GM18951 (cell line): ENCODE results near the gene DMD.
"Not testable (repeated sequence)": the region's sequence is repeated elsewhere in the genome, so short reads cannot be mapped to it uniquely, and the experiment has no call there.

ENCODE experiments used
- POLR2A ChIP-seq: IDR thresholded peaks from 4 replicates; pipeline ENCODE4 v1.6.1; 2011; ENCODE audit warnings: mild to moderate bottlenecking; ENCODE audit not compliant: insufficient read length, insufficient read depth; ENCODE audit errors: extremely low read depth
- in situ Hi-C: fragments of 300-500 bp; cut with MboI; formaldehyde crosslinking; loops from one replicate; pipeline ENCODE4 v1.12.0; 2022; ENCODE audit warnings: low sequenced_read_pairs, mixed read lengths, inconsistent platforms; ENCODE audit not compliant: unreplicated experiment

The DMD gene

DNA sequence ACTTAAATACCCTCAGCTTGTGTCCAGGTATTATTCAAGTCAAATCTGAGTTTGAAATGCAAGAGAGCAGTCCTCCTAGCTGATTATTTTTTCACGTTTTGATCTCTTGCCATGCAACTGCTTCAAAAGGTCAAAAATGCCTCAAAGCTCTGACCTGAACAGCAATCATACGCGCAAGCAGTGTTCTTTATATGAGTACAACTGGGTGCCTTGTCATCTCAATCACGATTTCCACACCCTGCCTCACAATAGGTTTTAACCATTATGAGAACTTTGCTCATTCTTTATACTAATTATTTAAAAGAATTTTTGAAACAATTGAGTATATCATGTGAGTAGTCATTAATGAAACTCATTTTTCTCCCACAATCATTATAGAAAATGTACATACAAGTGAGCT lies 649.1 kb downstream of the DMD start:
- TF ChIP-seq POLR2A = no peak
- in situ Hi-C loops = no loop called here

DNA sequence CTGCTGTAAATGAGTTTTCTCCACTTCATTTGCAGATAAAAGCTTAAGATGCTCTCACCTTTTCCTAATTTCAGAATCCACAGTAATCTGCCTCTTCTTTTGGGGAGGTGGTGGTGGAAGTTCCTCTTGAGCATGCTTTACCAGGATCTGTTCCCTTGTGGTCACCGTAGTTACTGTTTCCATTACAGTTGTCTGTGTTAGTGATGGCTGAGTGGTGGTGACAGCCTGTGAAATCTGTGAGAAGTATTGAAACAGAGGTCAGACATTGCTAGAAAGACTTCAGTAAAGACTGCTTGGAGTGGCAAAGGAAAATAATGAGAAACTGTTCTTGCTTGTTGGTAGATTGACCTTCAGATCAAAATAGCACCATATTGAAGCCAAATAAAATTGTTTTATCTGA lies 666.2 kb downstream of the DMD start:
- in situ Hi-C loops = no loop called here
- TF ChIP-seq POLR2A = no peak

DNA sequence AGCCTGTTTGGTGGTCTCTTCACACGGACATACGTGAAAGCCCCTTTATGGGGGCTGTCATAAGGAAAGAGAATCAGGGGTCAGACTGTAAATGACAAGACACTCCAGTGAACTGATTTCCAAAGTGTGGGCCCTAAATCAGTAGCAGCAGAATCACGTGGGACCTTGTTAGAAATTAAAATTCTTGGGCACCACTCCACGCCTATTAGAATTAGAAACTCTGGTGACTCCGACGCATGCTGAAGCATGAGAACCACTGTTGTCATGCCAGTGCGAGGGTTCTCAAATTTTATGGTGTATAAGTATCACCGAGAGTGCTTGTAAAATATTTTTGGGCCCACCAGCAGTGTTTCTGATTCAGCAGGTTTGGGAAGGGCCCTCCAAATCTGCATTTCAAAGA lies 672.8 kb downstream of the DMD start:
- in situ Hi-C loops = no loop called here
- TF ChIP-seq POLR2A = no peak

DNA sequence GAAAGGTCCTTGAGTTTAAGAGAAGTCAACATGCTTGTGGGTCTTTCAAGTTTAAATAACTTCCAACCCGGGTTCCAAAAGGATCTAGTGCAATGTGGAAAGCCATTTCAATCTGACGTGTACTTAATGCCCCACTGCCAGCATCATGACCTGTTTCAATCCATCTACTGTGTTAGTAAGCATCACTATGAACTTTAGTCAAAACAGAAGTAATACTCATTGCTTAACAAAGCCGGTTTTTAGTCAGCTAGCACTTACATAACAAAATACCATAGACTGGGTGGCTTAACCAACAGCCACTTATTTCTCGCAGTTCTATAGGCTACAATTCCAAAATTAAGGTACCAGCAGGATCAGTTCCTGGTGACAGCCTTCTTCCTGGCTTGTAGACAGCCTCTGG lies 677.5 kb downstream of the DMD start:
- in situ Hi-C loops = no loop called here
- TF ChIP-seq POLR2A = no peak

DNA sequence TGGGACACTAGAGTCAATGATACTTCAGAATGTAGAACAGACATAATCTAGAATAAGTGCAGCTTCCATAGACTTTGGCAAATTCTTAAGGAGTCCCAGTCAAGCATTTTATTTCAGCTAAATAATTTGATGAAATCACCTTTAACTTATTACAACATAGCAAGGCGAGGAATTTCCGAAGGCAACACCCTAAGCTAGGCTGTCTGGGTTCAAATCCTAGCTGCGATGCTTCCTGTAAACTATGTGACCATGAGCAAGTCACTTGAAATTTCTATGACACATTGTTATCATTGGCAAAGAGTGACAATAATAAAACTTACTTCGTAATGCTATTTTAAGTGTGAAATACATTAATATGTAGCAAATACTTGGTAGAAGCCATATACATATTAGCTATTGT lies 679.1 kb downstream of the DMD start:
- in situ Hi-C loops = no loop called here
- no peak for TF ChIP-seq POLR2A

DNA sequence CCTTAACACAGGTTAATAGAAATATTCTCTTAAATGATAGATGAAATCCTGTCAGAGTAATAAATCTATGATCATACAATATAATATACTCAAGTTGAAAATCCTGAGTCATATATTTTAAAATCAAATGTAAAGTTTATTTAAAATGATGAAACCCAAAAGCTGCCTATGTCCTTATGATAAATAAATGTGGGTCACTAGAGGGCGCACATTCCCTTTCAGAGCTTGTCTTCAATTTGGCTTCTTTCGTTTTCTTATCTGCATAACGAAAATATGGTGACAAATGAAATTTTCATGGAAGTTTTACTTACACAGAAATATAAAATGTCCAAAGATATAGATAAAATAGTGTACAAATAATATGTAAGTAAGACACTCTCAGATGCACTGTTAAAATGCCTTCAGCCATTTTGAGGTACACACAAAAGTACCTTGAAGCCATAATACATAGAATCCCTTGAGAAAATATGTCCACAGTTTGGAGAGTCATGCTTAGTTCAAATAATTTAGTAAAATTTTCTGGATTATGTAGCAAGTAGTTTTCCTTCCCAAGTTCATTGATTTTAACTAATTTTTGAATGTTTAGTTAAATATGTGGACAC lies 680.4 kb downstream of the DMD start:
- TF ChIP-seq POLR2A = no peak
- in situ Hi-C loops = no loop called here

DNA sequence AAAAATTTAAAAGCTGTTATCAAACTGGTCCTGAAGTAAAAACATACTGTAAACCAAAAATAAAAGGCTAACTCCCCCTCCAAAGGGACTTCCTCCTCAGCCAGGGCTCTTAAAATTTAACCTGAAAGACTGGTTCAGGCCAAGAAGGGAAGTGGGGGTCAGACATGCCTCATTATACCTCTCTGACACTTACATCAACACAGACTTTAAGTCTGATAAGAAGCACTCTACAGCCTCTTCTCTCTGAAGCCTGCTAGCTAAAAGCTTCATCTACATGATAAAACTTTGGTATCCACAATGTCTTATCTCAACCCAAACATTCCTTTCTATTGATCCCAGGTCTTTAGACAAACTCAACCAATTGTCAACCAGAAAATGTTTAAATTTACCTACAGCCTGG lies 682.9 kb downstream of the DMD start:
- in situ Hi-C loops = not testable (repeated sequence)

DNA sequence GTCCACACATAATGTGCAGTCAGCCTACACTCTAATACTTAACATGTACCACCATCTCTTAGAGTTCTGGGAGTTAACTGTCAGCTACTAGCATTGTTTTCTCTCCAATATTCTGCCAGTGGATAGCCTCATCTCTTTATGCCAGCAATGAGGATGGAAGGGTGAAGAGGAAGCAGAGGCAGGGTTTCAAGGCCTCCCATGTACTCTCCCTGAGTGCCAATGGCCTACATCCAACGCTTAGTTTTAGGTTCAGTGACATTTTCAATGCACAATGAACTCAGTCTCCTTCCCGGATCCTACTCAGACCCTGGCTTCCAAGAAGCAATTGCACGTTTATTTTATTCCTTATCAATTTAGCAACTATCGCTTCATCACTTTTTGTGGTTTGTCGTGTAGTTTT lies 686.1 kb downstream of the DMD start:
- in situ Hi-C loops = no loop called here
- TF ChIP-seq POLR2A = no peak

DNA sequence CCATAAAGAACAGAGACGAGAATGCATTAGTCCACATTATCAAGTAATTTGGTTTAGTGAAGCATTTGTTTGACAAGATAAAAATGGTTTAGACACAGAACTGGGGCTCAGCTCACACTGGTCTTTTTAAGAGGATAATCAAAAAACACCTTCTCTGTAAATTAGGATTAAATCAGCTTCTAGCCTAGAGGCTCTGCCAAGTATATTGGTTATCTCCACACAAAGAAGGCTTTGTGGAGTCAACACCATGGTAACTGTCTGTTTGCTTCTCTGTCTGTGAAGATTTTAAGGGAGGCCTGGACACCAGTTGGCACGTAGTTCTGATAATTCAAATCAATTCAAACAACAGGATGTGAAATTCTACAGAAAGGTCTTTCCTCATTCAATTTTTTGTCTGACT lies 687.0 kb downstream of the DMD start:
- in situ Hi-C loops = no loop called here
- no peak for TF ChIP-seq POLR2A

DNA sequence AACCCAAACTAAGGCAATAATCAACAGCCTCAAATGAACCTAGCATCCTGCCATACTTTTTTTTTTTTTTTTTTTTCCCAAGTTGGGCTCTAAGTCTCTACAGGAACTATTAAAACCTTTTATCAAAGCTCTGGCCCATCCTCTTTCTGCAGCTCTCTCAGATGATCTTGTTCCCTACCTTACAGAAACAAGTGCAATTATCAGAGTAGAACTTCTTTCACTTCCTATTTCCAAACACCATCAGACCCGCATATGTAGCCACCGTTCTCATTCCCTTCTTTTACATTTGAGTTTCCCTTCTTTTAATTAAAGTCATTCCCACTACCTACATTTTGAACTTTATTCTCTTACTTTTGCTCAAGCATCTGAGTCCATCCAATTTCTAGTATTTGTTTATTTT lies 690.6 kb downstream of the DMD start:
- in situ Hi-C loops = no loop called here
- no peak for TF ChIP-seq POLR2A

DNA sequence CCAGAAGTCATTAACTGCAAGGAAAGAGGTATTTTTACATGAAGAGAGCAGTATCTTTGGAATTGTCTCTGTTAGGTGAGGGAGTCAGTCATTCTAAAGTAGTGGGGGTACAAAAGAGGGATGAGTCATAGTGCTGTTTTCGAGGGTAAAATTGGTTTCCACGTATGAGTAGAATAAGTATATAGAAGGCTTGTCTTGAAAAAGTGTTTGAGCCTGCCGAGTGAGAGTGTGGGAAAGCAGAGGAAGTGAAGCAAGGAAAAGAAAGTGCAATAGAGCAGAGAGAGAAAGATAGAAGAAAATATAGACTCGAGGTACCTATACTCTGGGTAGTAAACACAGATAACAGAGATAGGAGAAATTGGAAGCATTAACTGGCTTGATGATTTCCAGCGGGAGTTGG lies 696.4 kb downstream of the DMD start:
- in situ Hi-C loops = no loop called here
- TF ChIP-seq POLR2A = no peak

DNA sequence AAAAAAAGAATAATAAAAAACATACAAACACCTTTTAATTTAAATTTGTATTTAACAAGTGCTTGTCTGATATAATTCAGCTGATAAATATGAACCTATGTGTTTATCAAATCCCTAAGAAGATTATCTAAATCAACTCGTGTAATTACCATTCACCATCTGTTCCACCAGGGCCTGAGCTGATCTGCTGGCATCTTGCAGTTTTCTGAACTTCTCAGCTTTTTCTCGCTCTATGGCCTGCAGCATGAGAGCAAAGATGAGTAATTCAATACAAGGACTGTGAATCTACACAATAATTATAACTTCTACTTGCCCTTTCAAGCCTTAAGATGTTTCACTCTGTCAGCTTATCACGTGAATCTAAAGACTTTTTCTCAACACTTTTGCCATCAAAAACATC lies 709.7 kb downstream of the DMD start:
- in situ Hi-C loops = no loop called here
- TF ChIP-seq POLR2A = no peak

DNA sequence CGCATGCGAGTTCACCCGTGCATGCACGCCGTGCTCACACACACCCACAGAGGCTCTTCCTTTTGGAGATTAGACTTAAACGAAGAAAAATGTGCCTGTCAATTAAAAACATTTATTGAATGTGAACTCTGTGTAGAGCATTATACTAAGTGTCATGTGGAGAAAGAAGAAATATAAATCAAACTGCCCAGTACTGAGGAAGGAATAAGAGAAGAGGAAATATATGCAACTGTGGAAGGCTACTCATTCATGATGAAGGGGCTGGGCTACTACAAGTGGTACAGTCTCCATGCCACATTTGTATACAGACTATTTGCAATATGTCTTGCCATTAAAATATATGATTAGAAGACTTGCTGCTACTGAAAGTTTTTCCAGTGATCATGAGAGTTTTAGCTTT lies 714.7 kb downstream of the DMD start:
- in situ Hi-C loops = no loop called here

DNA sequence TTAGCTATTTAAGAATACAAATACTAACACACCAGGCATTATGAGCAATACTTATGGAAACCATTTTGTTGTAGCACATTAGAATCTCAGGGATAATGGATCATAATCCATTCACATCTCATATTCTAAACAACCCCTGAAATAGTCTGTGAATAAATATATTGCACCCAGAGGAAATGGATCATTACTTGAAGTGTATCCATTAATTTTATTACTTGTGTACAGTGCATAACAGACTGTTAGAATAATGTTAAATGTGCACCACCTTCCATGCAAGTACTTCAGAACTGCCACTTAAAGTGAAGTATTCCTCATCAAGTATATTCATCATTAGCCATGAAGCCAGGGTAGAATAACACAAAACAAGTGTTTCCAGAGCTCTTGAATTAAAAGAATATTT lies 715.5 kb downstream of the DMD start:
- in situ Hi-C loops = no loop called here
- TF ChIP-seq POLR2A = no peak

More for the DNA sequence above, 714.7 kb downstream of the DMD start:
- no peak for TF ChIP-seq POLR2A

DNA sequence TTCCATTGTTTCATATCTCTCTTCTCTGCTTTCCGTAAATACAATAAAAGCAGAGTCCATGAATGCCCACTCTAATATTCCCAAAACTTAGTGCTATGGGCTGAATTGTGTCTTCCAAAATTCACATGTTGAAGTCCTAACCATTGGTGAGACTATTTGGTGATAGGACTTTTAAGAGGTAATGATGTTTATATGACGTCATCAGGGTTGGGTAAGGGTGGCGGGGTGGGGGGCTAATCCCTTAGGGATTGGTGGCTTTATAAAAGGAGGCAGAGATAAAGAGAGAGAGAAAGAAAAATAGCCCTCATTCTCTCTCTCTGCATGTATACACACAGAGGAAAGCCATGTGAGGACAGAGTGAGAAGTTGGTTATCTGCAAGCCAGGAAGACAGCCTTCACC lies 722.2 kb downstream of the DMD start:
- no peak for TF ChIP-seq POLR2A
- in situ Hi-C loops = no loop called here

DNA sequence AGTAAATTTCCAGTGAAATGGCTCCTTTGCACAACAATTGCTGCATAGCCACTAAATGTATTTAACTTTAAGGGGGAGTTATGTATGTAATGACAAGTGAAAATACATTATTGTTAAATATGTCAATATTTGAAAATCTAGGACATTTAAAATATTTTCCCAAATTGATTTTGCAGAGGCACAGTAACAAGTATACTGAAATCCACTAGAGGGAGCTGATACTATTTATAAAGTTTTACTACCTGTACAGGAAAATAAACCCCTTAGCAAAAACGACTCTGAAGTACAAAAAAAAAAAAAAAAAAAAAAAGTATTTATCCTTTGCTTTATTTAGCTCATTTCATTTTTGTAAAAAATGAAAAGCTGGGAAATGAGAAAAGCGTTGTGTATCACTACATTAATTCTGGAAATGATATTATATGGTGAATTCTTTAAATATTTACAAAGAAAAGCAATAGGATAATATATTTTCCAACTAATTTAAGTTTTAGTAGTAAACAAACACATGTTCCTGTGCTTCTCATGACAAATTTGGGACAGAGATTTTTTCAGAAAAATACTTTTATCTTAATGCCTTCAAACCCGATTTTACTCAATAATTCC lies 727.7 kb downstream of the DMD start:
- in situ Hi-C loops = no loop called here
- no peak for TF ChIP-seq POLR2A
